22Rv1 (cell line): ENCODE data around the gene METTL26.

ENCODE experiments used
- ZFX ChIP-seq: fragments of 450-650 bp; IDR thresholded peaks from 2 replicates; pipeline ENCODE4 v1.6.1; 2017; ENCODE audit warnings: antibody characterized with exemption, borderline replicate concordance
- TF ChIP-seq, protein P1 (sequence below): fragments of 450-650 bp; IDR thresholded peaks from 2 replicates; pipeline ENCODE4 v1.5.1; 2017; ENCODE audit warnings: mild to moderate bottlenecking

DNA sequence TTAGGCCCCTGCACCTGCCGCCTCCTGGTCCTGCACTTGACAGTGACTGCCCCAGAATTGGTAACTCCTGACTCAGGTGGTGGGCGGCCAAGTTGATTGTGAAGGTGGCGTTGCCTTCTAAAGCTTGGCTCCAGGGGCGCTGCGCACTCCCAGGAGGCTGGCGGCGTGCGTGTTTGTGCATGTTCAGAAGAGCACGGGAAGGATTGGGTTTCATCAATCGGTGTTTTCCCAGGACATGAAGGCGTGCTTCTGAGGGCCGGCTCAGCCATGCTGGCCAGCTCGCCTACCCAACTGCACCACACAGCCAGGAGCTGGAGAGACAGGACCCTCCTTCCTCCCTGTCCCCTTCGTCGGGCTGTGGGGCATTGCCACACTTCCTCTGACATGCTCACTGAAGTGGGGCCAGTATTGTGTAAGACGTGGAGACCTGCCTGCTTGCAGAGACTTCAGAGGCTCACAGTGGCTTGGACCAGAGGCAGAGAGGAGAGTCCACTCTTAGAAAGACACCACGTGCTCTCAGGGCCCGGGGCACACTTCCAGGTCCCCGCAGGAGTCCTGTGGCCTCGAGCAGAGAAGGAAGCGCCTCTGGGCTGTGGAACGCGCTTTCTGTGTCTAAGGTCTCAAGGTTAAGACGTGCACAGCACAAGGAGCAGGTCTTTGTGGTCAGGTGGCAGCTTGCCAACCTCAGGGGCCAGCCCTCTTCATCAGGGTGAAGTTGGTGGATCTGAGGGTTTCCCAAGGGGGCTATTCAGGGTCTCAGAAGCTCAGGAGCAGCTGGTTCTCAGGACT lies 43.4 kb downstream of the METTL26 start:
- no peak for TF ChIP-seq ZFX
- TF ChIP-seq, protein P1, sequence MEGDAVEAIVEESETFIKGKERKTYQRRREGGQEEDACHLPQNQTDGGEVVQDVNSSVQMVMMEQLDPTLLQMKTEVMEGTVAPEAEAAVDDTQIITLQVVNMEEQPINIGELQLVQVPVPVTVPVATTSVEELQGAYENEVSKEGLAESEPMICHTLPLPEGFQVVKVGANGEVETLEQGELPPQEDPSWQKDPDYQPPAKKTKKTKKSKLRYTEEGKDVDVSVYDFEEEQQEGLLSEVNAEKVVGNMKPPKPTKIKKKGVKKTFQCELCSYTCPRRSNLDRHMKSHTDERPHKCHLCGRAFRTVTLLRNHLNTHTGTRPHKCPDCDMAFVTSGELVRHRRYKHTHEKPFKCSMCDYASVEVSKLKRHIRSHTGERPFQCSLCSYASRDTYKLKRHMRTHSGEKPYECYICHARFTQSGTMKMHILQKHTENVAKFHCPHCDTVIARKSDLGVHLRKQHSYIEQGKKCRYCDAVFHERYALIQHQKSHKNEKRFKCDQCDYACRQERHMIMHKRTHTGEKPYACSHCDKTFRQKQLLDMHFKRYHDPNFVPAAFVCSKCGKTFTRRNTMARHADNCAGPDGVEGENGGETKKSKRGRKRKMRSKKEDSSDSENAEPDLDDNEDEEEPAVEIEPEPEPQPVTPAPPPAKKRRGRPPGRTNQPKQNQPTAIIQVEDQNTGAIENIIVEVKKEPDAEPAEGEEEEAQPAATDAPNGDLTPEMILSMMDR, result no peak
